Measurements from ENCODE around the gene LRRC74A.

The LRRC74A gene

DNA sequence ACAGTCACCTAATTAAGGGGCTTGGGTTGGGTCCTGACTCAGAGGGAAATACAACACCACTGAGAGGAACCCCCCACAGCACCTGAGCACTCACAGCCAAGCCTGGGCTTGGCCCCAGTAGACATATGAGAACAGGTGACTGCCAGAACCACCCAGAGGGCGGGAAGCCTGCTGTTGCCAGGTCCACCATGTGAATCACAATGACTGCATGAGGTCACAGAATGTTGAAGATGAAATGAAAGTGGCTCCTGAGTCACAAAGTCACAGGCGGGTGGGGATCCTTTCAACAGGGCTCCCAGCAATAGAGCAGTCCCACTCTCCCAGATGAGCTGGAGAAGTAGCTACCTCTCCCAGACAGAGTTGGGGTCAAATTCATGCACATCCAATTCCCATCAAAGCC is at the start of gene LRRC74A:
Gene LRRC74A, plus strand, starts transcription at position 287 of the 400 bp plus-strand sequence. CDS start 290 bp downstream, outside the sequence.
- TF ChIP-seq, protein P1, sequence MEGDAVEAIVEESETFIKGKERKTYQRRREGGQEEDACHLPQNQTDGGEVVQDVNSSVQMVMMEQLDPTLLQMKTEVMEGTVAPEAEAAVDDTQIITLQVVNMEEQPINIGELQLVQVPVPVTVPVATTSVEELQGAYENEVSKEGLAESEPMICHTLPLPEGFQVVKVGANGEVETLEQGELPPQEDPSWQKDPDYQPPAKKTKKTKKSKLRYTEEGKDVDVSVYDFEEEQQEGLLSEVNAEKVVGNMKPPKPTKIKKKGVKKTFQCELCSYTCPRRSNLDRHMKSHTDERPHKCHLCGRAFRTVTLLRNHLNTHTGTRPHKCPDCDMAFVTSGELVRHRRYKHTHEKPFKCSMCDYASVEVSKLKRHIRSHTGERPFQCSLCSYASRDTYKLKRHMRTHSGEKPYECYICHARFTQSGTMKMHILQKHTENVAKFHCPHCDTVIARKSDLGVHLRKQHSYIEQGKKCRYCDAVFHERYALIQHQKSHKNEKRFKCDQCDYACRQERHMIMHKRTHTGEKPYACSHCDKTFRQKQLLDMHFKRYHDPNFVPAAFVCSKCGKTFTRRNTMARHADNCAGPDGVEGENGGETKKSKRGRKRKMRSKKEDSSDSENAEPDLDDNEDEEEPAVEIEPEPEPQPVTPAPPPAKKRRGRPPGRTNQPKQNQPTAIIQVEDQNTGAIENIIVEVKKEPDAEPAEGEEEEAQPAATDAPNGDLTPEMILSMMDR (IDR thresholded peaks at IDR 0.05), result no peak
- no peak for TF ChIP-seq ZFX (IDR thresholded peaks at IDR 0.05; ENCODE audit: borderline replicate concordance)
- H3K27ac ChIP-seq, result no peak within 1 kb of the TSS

DNA sequence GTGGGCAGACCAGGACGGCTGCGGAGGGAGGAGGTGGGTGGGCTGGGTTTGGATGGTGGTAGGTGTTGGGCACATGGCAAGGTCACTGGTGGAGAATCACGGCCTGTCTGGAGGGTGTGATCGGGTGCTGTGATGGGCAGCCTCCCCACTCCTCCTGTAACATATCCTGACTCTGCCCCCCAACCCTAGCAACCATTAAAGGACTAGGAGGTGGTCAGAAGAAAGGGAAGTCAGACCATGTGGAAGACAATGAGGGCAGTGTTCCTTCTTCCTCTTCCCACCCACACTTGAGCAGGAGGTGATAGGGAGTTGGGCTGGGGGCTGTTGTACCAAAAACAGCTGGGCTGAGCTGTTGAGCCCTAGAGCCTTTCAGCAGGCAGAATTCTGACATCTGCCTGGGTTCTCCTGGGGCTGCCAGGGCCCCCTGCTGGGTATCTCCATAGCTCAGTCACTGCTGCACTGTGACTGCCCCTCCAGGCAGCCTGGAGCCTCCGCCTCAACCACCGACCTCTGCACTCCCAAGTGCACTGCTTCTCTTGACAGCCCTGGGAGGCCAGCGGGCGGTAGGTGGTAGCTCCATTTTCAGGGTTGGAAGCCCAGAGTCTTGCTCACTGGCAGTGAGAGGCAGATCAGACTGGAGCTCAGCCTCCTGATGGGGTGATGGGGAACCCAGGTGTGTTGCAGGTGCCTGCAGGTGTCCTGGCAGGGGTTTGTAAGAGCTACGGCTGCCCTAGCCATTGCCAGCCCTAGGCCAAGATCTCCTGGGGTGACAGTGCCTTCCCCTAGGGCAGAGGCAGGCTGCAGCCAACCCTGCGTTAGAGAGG is 49.6 kb upstream of the LRRC74A start:
- TF ChIP-seq, protein P1 (IDR thresholded peaks at IDR 0.05), result no peak
- TF ChIP-seq ZFX (IDR thresholded peaks at IDR 0.05; ENCODE audit: borderline replicate concordance), result no peak
- H3K27ac ChIP-seq, result no peak overlapping the region

DNA sequence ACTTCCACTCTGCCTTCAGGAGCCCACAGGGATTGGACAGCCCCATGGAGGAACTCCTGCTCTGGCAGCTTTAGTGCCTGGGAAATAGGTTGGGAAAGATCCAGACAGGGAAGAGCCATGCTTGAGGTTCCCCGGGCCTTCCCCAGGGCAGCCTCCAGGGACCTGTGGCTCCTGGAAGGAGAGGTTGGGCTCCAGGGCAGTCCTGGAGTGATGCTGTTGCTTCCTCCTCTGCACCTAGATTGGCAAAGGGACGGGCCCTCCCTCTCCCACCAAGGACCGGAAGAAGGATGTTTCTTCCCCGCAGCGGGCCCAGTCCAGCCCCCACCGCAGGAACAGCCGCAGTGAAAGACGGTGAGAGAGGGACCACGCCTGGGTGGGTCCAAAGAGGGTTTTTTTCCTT is 48.5 kb upstream of the LRRC74A start:
- TF ChIP-seq, protein P1 (IDR thresholded peaks at IDR 0.05), result no peak
- TF ChIP-seq ZFX (IDR thresholded peaks at IDR 0.05; ENCODE audit: borderline replicate concordance), result no peak

GRCh38 chr14:76778546-76779215 is 47.5 kb upstream of the LRRC74A start:
- H3K27ac ChIP-seq, result no peak overlapping the region

More for the DNA sequence above, 48.5 kb upstream of the LRRC74A start:
- no peak overlapping the region for H3K27ac ChIP-seq

DNA sequence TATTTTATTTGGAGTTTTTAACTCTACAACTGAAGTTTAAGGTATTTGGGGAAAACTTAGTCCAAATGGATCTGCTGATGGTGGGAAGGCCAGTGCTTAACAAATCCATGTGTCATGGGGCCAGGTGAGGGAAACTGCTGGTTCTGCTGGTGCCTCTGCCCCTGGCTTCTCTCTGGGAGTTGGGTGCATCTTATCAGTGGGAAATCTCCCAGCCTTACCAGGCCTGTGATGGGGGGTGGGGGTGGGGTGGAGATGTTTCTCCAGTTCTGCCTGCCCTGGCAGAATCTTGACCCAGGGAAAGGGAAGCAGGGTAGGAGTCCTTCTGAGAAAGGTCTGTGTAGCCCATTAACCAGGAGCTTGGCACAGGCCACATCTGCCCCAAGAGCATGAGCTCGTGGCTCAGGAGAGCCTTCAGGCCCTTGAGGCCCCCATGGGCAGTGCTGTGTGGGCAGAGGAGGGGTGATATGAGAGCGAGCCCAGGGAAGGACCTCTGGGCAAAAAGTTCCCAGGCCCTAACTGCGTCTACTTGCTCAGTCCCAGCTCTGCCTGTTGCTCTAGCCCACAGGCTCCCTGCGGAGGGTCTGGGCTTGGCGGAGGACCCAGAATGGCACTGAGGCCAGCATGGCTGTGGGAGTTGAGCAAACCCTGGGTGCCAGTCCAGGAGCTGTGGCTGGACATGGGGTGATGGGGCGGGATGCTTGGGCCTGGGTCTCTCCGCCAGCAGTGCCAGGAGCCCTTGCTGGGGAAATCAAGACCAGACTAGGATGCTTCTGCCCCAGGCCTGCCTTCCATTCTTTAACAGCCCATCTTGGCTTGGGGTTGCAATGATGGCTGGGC is 46.8 kb upstream of the LRRC74A start:
- TF ChIP-seq ZFX (IDR thresholded peaks at IDR 0.05; ENCODE audit: borderline replicate concordance), result no peak
- TF ChIP-seq, protein P1 (IDR thresholded peaks at IDR 0.05), result no peak
- H3K27ac ChIP-seq, result no peak overlapping the region

More at GRCh38 chr14:76778546-76779215, 47.5 kb upstream of the LRRC74A start:
- TF ChIP-seq, protein P1 (IDR thresholded peaks at IDR 0.05), result no peak
- no peak for TF ChIP-seq ZFX (IDR thresholded peaks at IDR 0.05; ENCODE audit: borderline replicate concordance)

GRCh38 chr14:76780058-76780345 is 46.2 kb upstream of the LRRC74A start:
- no peak overlapping the region for H3K27ac ChIP-seq
- TF ChIP-seq ZFX (IDR thresholded peaks at IDR 0.05; ENCODE audit: borderline replicate concordance), result no peak
- TF ChIP-seq, protein P1 (IDR thresholded peaks at IDR 0.05), result no peak

Data from 22Rv1 (cell line).